ENCODE results near the gene ATP10A. TPM values are rescaled to one million over a fixed set of nuclear protein-coding genes. Genes with fewer than 3 reads are reported as not detected.

ATP10A gene
- polyA plus RNA-seq, 3 donors, result 0.71 to 3.9 (median 0.92) TPM

DNA sequence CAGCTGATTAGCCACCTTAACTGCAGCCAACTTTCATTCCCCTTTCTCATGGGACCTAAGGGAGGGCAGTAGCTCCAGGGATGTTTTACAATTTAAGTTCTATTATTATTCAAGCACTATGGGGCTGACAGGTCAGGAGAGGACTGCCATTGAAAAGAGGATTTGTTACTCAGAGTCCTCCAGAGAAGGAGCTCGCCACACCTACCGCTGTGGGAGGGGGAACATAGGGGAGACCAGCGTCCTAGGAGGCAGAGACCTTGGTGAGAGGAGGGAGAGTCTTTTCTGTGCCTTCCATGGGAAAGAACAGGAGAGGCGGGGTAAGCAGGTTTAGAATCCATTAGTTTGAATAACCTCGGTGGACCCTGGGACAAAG lies 14.4 kb downstream of the ATP10A start:
- Histone ChIP-seq H3K9ac (ENCODE audit: insufficient read depth, low read length, poor library complexity, severe bottlenecking) (no peak overlapping the region), H2AFZ (ENCODE audit: insufficient read depth, low read depth, low read length, poor library complexity, severe bottlenecking) (peak overlapping the region; percentile 87), H3K27ac (ENCODE audit: low read depth in 1 of 2, low read length in 2 of 2) (peak overlapping the region in 1 of 2 donors; percentile 97), H3K27me3 (ENCODE audit: control insufficient read depth in 2 of 2, insufficient read depth in 2 of 2, low read length in 2 of 2) (no peaks in the 10 kb centered on the region), H3K4me2 (replicated peaks; ENCODE audit: extremely low read depth, low read length, poor library complexity, severe bottlenecking) (no peak overlapping the region), H3K36me3 (replicated peaks in 1 of 2; ENCODE audit: control insufficient read depth in 1 of 2, insufficient read depth in 2 of 2, low read length in 2 of 2) (no peaks in the 10 kb centered on the region), H4K20me1 (ENCODE audit: insufficient read depth, low read length) (no peaks in the 10 kb centered on the region), H3K4me3 (replicated peaks in 1 of 3; ENCODE audit: low read depth in 2 of 3, low read length in 3 of 3) (peak overlapping the region in 1 of 3 experiments; percentile 70), H3K4me1 (ENCODE audit: control insufficient read depth in 1 of 2, insufficient read depth in 2 of 2, low read length in 2 of 2) (peaks cover 47 to 50% of the 10 kb centered on the region in 2 donors), H3K79me2 (ENCODE audit: insufficient read depth, low read length) (peaks cover 48% of the 10 kb centered on the region), H3K9me3 (replicated peaks in 1 of 2; ENCODE audit: control insufficient read depth in 1 of 2, insufficient read depth in 1 of 2, low read length in 2 of 2) (no peaks in the 10 kb centered on the region)
- peaks cover 53% of the 10 kb centered on the region for H3K4me1 Mint-ChIP-seq
- intact Hi-C loops (cut with micrococcal nuclease), result no loop called here
- peaks cover 0 to 5% (median 0%) of the 10 kb centered on the region in 3 donors for H3K27me3 Mint-ChIP-seq (ENCODE audit: low read depth in 3 of 3)
- no peak for DNase-seq
- peaks cover 0 to 4% (median 0%) of the 10 kb centered on the region in 7 donors for H3K9me3 Mint-ChIP-seq
- peaks cover 0 to 7% of the 10 kb centered on the region in 2 donors for H3K36me3 Mint-ChIP-seq
- H3K27ac Mint-ChIP-seq, result peak overlapping the region in 6 of 7 donors; percentile 85 to 99 (median 97)
- 92% methylated on average over 5 of the region's 5 CpGs for WGBS (ENCODE audit: insufficient coverage)
- TF ChIP-seq, protein P1, sequence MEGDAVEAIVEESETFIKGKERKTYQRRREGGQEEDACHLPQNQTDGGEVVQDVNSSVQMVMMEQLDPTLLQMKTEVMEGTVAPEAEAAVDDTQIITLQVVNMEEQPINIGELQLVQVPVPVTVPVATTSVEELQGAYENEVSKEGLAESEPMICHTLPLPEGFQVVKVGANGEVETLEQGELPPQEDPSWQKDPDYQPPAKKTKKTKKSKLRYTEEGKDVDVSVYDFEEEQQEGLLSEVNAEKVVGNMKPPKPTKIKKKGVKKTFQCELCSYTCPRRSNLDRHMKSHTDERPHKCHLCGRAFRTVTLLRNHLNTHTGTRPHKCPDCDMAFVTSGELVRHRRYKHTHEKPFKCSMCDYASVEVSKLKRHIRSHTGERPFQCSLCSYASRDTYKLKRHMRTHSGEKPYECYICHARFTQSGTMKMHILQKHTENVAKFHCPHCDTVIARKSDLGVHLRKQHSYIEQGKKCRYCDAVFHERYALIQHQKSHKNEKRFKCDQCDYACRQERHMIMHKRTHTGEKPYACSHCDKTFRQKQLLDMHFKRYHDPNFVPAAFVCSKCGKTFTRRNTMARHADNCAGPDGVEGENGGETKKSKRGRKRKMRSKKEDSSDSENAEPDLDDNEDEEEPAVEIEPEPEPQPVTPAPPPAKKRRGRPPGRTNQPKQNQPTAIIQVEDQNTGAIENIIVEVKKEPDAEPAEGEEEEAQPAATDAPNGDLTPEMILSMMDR (IDR thresholded peaks at IDR 0.05), result no peak
- no peak overlapping the region for H3K4me3 Mint-ChIP-seq

DNA sequence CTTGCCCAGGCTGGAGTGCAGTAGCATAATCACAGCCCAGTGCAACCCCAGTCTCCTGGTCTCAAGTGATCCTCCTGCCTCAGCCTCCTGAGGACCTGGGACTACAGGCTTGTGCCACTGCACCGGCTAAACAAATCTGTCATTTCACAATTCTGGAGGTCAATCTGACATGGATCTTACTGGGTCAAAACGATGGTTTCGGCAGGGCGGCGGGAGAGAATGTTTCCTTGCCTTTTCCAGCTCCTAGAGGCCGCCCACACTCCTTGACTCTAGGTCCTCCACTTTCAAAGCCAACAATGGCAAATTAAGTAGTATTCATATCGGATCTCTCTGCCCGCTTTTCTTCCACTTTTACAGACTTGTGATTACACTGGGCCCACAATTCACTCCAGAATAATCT lies 14.8 kb downstream of the ATP10A start:
- Histone ChIP-seq H3K9me3 (replicated peaks in 1 of 2; ENCODE audit: control insufficient read depth in 1 of 2, insufficient read depth in 1 of 2, low read length in 2 of 2) (no peaks in the 10 kb centered on the region), H2AFZ (ENCODE audit: insufficient read depth, low read depth, low read length, poor library complexity, severe bottlenecking) (peak overlapping the region; percentile 87), H3K79me2 (ENCODE audit: insufficient read depth, low read length) (peaks cover 43% of the 10 kb centered on the region), H3K4me1 (ENCODE audit: control insufficient read depth in 1 of 2, insufficient read depth in 2 of 2, low read length in 2 of 2) (peaks cover 44 to 46% of the 10 kb centered on the region in 2 donors), H4K20me1 (ENCODE audit: insufficient read depth, low read length) (no peaks in the 10 kb centered on the region), H3K9ac (ENCODE audit: insufficient read depth, low read length, poor library complexity, severe bottlenecking) (no peak overlapping the region), H3K4me2 (replicated peaks; ENCODE audit: extremely low read depth, low read length, poor library complexity, severe bottlenecking) (no peak overlapping the region), H3K4me3 (replicated peaks in 1 of 3; ENCODE audit: low read depth in 2 of 3, low read length in 3 of 3) (no peak overlapping the region), H3K27me3 (ENCODE audit: control insufficient read depth in 2 of 2, insufficient read depth in 2 of 2, low read length in 2 of 2) (no peaks in the 10 kb centered on the region), H3K27ac (ENCODE audit: low read depth in 1 of 2, low read length in 2 of 2) (no peak overlapping the region), H3K36me3 (replicated peaks in 1 of 2; ENCODE audit: control insufficient read depth in 1 of 2, insufficient read depth in 2 of 2, low read length in 2 of 2) (no peaks in the 10 kb centered on the region)
- peak overlapping the region in 1 of 7 donors; percentile 37 for H3K27ac Mint-ChIP-seq
- no peak overlapping the region for H3K4me3 Mint-ChIP-seq
- intact Hi-C loops (cut with micrococcal nuclease), result no loop called here
- H3K4me1 Mint-ChIP-seq, result peaks cover 49% of the 10 kb centered on the region
- TF ChIP-seq, protein P1 (IDR thresholded peaks at IDR 0.05), result no peak
- WGBS (ENCODE audit: insufficient coverage), result 92% methylated on average over 5 of the region's 8 CpGs
- H3K9me3 Mint-ChIP-seq, result peaks cover 0 to 4% (median 0%) of the 10 kb centered on the region in 7 donors
- H3K27me3 Mint-ChIP-seq (ENCODE audit: low read depth in 3 of 3), result peaks cover 0 to 2% (median 0%) of the 10 kb centered on the region in 3 donors
- no peak for DNase-seq
- peaks cover 0 to 7% of the 10 kb centered on the region in 2 donors for H3K36me3 Mint-ChIP-seq

All from CD14-positive monocyte (primary cell).